Adipocyte (in vitro differentiated cells): ENCODE data around the gene PRF1.
"Not testable (repeated sequence)": the region's sequence is repeated elsewhere in the genome, so short reads cannot be mapped to it uniquely, and the experiment has no call there.

ENCODE experiments used
- DNase-seq: peaks from one replicate; pipeline ENCODE4 v3.0.0-alpha.2; 2015; ENCODE audit warnings: low read depth
- H3K27me3 ChIP-seq: replicated peaks from 2 replicates; pipeline ENCODE4 v1.7.0; 2013; ENCODE audit warnings: mild to moderate bottlenecking, low read length, moderate library complexity; ENCODE audit not compliant: control insufficient read depth, insufficient read depth
- H3K36me3 ChIP-seq: 2 replicates; pipeline ENCODE4 v1.7.0; 2013; ENCODE audit warnings: low read length, mild to moderate bottlenecking, moderate library complexity; ENCODE audit not compliant: control insufficient read depth, insufficient read depth, severe bottlenecking
- H3K4me1 ChIP-seq: 2 replicates; pipeline ENCODE4 v1.7.0; 2013; ENCODE audit warnings: mild to moderate bottlenecking, low read length, moderate library complexity; ENCODE audit not compliant: control insufficient read depth, insufficient read depth
- H3K4me3 ChIP-seq: 2 replicates; pipeline ENCODE4 v1.7.0; 2013; ENCODE audit warnings: mild to moderate bottlenecking, low read length, moderate library complexity
- H3K9ac ChIP-seq: 2 replicates; pipeline ENCODE4 v1.7.0; 2013; ENCODE audit warnings: mild to moderate bottlenecking, low read length, moderate library complexity
- H3K9me3 ChIP-seq: 2 replicates; pipeline ENCODE4 v1.7.0; 2013; ENCODE audit warnings: mild to moderate bottlenecking, low read length, moderate library complexity; ENCODE audit not compliant: control insufficient read depth

The PRF1 gene

GRCh38 chr10:70602665-70603448 lies at the start of gene PRF1:
PRF1 (minus strand) TSS chr10:70602741; CDS start chr10:70600902, 1,839 bp downstream.
- Histone ChIP-seq H3K4me3 (no peak within 1 kb of the TSS), H3K9ac (no peak within 1 kb of the TSS), H3K36me3 (no peaks in the 10 kb centered on the region), H3K27me3 (peaks cover 3% of the 10 kb centered on the region), H3K9me3 (no peaks in the 10 kb centered on the region), H3K4me1 (no peaks in the 10 kb centered on the region)
- no peak for DNase-seq

- Histone ChIP-seq H3K9ac (no peak overlapping the region), H3K4me3 (no peak overlapping the region), H3K4me1 (peaks cover 22% of the 10 kb centered on the region), H3K9me3 (no peaks in the 10 kb centered on the region), H3K36me3 (no peaks in the 10 kb centered on the region), H3K27me3 (no peaks in the 10 kb centered on the region)
- DNase-seq: no peak
These were observed 49.1 kb upstream of the PRF1 start for GRCh38 chr10:70651661-70652060.

- Histone ChIP-seq H3K27me3 (no peaks in the 10 kb centered on the region), H3K36me3 (no peaks in the 10 kb centered on the region), H3K9me3 (no peaks in the 10 kb centered on the region), H3K4me1 (peaks cover 13% of the 10 kb centered on the region), H3K9ac (no peak overlapping the region), H3K4me3 (no peak overlapping the region)
- DNase-seq: no peak
These were observed 48.2 kb upstream of the PRF1 start for GRCh38 chr10:70650718-70651117.

GRCh38 chr10:70650104-70650503 lies 47.6 kb upstream of the PRF1 start:
- H3K4me3 ChIP-seq: no peak overlapping the region

GRCh38 chr10:70649526-70649925 lies 47.0 kb upstream of the PRF1 start:
- Histone ChIP-seq H3K36me3 (no peaks in the 10 kb centered on the region), H3K9ac (no peak overlapping the region), H3K9me3 (no peaks in the 10 kb centered on the region), H3K4me1 (peaks cover 13% of the 10 kb centered on the region), H3K4me3 (no peak overlapping the region), H3K27me3 (no peaks in the 10 kb centered on the region)
- peak; percentile 41 for DNase-seq

More at GRCh38 chr10:70650104-70650503, 47.6 kb upstream of the PRF1 start:
- Histone ChIP-seq H3K36me3 (no peaks in the 10 kb centered on the region), H3K4me1 (peaks cover 13% of the 10 kb centered on the region), H3K9ac (no peak overlapping the region), H3K9me3 (no peaks in the 10 kb centered on the region), H3K27me3 (no peaks in the 10 kb centered on the region)
- no peak for DNase-seq

- Histone ChIP-seq H3K36me3 (no peaks in the 10 kb centered on the region), H3K9me3 (no peaks in the 10 kb centered on the region), H3K9ac (no peak overlapping the region), H3K27me3 (no peaks in the 10 kb centered on the region), H3K4me1 (peaks cover 10% of the 10 kb centered on the region), H3K4me3 (no peak overlapping the region)
- DNase-seq: no peak
These were observed 45.9 kb upstream of the PRF1 start for GRCh38 chr10:70648427-70648826.

- no peak for DNase-seq
- no peaks in the 10 kb centered on the region for H3K27me3 ChIP-seq
- no peaks in the 10 kb centered on the region for H3K9me3 ChIP-seq
- H3K4me3 ChIP-seq: no peak overlapping the region
- H3K36me3 ChIP-seq: no peaks in the 10 kb centered on the region
- no peaks in the 10 kb centered on the region for H3K4me1 ChIP-seq
- H3K9ac ChIP-seq: no peak overlapping the region
These were observed 44.5 kb upstream of the PRF1 start for GRCh38 chr10:70647086-70647485.

GRCh38 chr10:70644959-70645358 lies 42.4 kb upstream of the PRF1 start:
- not testable (repeated sequence) for H3K9ac ChIP-seq, DNase-seq, H3K27me3 ChIP-seq, H3K4me3 ChIP-seq, H3K36me3 ChIP-seq, H3K4me1 ChIP-seq, H3K9me3 ChIP-seq

- H3K27me3 ChIP-seq, H3K36me3 ChIP-seq, H3K4me1 ChIP-seq: not testable (repeated sequence)
These were observed 40.7 kb upstream of the PRF1 start for GRCh38 chr10:70643272-70643671.

GRCh38 chr10:70639640-70640383 lies 37.3 kb upstream of the PRF1 start:
- H3K4me3 ChIP-seq, H3K9ac ChIP-seq, H3K9me3 ChIP-seq, H3K36me3 ChIP-seq, DNase-seq, H3K27me3 ChIP-seq, H3K4me1 ChIP-seq: not testable (repeated sequence)

More at GRCh38 chr10:70643272-70643671, 40.7 kb upstream of the PRF1 start:
- not testable (repeated sequence) for H3K4me3 ChIP-seq, DNase-seq, H3K9ac ChIP-seq, H3K9me3 ChIP-seq

- not testable (repeated sequence) for H3K4me3 ChIP-seq, H3K36me3 ChIP-seq, DNase-seq, H3K9me3 ChIP-seq, H3K9ac ChIP-seq, H3K27me3 ChIP-seq, H3K4me1 ChIP-seq
These were observed 32.0 kb upstream of the PRF1 start for GRCh38 chr10:70634515-70634914.
